NCI-H510A treated with DMSO at 0.1 percent for 48 hours (cell line): ENCODE results near the gene ATP1A4.

ENCODE experiments used
- DNase-seq: peaks from one replicate; lab custom pipeline; 2025; lab: John Stamatoyannopoulos, UW

The ATP1A4 gene

DNA sequence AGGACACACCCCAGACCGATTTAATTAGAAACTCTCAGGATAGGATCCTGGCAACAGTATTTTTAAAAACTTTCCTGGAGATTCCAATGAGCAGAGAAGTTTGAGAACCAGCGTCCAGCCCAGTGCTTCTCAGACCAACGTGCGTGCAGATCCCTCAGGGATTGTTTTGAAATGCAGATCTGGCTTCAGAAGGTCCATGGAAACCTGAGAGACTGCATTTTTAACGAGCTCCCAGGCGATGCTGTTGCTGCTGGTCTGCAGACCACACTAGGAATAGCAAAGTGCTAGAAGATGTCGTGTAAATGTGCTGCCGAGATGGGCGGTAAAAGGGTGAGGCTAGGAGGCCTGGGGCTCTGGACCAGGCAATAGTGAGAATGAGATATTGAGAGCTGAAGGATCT is 20.6 kb downstream of the ATP1A4 start:
- DNase-seq = no peak

DNA sequence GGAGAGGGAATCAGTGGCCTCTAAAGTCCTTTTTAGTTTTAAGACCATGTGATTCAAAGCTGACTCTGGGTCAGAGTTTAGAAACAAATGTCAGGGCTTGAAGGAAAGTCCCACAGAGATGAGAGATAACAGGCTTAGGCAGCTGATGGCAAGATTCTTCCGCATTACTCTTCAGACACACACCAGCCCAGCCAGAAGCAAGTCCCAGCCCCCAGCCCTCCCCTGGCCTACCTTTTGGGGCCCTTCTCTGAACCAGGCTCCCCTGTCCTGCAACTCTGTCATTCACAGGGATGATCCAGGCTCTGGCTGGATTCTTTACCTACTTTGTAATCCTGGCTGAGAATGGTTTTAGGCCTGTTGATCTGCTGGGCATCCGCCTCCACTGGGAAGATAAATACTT is 25.8 kb downstream of the ATP1A4 start:
- no peak for DNase-seq

DNA sequence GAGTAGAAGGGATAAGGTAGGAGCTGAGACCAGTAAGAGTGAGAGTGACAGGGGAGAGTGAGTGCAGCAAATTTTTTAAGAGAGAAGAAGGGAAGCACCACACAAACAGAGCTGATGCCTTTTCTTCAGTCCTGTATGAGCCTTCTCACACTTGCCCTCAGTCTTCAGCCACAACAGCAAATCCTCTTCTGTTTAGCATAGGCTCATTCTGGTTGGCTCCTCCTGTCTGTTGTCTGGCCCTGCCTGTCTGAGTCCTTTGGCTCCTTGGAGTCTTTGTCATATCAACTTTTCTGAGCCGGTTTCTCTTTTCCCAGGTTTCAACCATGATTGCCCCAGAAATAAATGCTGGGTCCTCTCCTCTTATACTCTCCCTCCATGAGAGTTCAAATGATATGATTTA is 26.3 kb downstream of the ATP1A4 start:
- no peak for DNase-seq

DNA sequence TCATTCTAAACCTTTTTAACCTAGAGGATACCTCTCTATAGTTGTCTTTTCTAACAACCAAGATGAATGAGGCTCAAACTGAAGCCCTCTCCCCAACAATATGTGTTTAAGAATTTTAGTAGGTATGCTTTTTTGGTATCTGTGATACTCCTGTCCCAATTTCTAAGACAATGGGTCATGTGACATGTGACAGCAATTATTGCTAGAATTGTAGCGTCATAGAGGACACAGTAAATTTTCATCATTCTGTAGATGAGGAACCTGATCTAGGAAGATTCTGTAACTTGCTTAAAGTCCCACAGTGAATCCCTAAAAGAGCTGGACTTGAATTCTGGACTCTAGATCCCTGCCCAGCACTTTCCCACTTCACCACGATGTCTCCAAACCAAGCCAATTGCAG is 27.3 kb downstream of the ATP1A4 start:
- no peak for DNase-seq

DNA sequence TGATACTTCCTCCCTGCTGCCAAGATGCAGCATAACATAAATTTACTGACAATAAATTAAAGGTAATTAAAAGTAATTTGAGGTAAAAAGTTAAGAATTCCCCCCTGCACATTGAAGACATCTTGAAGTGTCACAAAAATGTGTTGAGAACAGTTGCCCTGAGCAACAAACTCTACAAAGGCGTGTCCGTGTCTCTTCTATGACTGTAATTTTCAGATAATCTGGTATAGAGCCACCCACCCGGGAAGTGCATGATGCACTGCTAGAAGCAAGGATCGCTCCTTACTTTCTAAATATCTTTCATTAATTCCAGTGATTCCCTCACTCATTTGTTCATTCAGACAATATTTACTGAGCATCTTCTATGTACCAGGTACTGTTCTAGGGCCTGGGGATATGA is 27.9 kb downstream of the ATP1A4 start:
- no peak for DNase-seq

DNA sequence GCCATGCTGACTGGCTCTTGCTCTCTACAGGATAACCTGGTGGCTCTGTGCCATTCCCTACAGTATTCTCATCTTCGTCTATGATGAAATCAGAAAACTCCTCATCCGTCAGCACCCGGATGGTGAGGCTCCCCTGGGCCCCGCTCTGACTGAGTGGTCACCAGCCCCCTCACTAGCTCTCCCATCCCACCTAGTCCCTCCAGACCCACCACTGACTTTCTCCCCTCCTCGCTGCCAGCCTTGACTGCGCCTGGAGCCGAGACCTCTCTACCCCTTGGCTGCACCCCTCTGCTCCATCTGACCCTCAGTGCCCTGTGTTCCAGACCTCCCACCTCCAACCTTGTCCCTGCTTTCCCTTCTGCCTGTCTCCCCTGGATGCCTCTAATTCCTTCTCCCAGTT is 34.8 kb downstream of the ATP1A4 start:
- no peak for DNase-seq

DNA sequence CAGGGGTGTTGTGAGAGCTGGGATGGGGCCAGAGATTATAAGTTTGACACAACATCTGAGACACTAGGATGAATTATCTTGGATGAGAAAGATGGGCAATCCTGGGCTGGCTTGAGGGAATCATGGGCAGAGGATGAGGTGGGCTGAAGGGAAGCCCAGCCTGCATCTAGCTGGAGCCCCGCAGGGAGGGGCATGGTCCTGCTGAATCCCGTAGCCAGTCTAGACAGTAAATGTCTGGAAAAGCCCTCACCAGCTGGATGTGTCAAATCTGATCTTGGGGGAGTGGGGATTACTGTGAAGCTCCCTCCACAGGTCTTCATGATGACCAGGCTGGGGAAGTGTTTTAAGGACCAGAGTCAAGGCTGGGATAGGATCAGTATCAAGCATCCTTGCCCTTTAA is 35.3 kb downstream of the ATP1A4 start:
- DNase-seq = no peak

DNA sequence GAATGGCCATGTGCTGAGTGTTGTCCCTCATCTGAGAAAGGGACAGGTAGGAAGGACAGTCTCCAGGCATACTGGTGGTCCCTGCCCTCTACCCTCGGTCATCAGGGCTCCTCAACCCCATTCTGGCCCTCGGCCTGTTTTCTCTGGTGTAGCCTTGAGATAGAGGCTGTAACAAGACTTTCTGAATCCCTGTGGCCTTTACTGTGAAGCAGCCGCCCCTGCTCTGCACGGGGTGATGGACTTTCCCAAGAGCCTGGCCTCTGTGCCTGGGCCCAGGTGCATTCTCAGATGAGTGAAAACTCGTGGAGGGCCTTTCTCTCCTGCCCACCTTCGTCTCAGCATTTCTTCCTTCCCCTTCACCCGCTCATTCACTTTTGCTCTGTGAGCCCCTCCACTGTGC is 36.0 kb downstream of the ATP1A4 start:
- DNase-seq = no peak

DNA sequence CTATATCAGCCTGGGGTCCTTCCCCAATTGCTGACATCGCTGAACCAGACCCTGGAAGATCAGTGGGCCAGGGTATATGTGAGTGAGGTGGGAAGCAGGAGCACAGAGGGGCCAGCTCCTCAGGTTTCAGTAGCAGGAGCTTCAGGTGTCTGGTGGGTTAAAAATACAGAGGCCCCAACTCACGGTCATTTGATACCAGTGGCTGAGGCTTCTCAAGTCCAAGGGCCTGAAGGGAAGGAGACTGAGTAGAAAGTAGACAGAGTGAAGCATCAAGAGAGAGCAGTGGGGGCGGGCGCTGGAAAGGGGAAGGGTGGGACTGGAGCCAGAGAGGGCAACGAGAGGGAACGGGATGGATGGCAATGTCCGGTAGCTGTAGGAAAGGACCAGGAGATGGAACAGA is 36.9 kb downstream of the ATP1A4 start:
- DNase-seq = no peak

DNA sequence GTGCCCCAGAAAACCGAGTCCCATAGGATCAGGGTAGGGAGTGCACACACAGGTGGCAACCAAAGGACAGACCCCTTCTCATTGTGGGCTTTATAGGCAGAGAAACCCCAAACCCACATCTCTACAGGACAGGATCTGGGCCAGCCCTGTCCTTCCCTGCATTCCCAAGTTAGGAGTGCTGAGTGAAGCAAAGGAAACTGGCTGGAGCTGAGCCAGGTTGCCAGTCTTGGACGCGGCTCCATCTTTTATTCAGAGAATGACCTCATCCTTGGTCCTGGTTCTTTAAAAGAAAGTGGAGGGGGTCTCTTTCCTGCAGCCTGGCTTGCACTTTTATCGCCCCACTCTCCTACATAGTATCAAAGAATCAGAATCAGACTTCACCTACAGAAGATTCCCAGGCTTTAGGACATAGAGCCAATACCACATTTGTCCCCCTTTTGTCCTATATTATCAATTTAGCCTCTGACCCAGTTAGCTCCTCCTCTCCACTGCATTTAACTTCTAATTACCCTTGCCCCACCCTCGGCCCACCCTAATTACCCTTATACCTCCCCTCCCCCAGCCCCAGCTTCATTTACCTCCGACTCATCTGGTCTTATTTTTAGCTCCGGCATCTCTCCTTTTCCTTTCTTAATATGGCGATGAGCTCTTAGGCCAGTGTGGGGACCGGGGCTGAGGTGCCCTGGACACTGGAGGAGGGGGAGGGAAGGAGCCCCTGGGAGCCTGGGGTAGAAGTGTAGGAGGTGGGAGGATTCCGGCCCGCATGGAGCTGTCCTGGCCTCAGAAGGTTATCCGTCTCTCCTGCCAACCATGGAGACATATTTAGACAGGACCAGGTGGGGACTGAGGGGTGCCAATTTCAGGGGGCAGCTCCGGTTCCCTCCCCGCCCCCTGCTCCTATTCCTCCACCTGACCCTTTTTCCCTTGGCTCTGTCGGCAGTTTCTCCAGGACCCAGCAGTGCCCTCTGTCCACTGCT is 38.5 kb downstream of the ATP1A4 start, which contains the start of gene CASQ1:
Gene CASQ1 (plus strand): TSS at position 927 of the 977 bp plus-strand sequence. CDS start 177 bp downstream, outside the sequence.
- no peak for DNase-seq

DNA sequence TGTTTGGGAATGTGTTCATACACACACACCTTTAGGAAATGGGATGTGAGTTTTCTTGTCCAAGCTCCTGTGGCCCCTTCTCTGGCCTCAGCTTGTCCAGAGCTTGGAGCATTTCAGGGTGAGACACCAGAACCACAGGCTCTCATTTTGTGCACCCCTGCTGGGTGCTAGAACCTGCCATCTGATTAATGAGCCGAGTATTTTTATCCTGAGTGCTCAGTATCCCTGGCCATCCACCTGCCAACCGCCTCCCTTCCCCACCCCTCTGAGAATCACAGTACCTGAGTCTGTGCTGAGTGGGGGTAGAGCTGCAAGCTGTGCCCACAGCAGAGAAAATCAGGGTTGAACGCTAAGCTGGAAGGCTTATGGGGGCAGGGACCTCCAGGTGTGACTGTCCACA is 40.4 kb downstream of the ATP1A4 start:
- no peak for DNase-seq

DNA sequence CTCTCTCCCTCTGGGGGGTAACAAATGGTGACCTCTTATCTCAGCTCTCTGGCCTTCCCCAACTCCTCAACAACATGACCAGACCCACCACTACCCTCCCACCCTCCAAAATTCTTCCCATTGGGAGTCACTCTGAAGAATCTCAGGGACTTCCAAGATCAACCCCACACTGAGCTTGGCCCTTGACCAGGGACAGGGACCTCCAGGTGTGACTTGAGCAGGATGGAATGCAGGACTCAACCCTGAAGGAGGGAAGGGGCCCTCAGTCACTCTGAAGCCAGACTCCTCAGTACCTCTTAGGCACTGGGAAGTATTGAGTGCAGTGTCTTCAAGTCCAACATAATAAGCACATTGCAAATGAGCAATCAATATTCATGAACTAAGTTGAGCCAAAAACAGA is 40.8 kb downstream of the ATP1A4 start:
- DNase-seq = no peak

DNA sequence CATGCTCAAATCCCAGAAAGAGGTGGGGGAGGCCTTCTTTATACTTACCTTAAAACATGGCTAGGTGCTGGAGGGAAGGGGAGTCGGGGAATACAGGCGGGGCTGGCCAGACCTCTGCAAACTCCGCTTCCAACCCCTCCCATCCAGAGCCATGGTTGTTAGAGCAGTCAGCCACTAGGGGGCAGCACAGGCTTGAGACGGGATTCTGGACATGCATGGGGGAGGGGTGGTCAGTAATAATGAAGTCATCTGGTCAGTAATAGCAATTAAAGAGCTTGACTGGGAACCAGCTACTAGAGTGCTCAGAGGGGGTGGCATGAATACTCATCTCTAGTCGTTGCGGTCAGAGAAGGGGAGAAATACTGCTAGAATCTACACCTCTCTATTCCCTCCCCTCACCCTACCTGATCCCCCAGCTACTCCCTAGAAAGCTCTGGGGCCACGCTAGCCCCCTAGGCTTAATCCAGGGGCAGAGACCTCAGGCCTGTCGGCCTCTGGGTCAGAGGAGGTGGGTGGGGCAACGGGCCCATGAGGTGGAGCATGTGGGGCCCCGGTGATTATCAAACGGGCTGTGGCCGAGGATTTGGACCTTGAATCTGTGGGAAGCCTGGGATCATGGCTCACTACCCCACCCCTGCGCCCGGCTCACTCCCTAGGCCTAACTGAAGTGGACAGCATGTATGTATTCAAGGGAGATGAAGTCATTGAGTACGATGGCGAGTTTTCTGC is 41.9 kb downstream of the ATP1A4 start:
- peak; percentile 70 for DNase-seq

DNA sequence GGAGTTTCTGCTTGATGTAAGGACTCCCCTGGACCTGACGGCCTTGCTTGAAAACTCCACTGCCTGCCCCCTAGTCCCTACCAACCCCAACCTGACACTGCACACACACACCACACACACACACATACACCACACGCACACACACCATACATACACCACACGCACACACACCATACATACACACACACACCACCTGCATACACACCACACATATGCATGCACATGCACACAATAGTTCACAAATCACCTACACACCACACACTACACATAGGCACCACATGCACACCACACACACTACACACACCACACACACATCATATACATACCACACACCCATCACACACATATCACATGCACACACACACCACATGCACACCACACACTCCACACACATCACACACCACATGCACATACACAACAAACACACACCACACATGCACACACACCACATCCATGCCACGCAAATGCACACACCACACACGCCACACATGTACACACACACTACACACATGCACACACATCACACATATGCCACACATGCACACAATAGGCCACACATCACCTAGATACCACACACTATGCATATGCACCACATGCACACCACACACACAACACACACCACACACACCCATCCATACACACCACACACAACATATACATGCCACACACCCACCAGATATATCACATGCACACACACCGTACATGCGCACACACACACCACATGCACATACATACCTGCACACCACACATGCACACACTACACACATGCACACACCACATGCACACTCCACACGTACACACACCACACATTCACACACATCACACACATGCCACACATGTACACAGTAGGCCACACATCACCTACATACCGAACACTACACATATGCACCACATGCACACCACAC is 42.7 kb downstream of the ATP1A4 start:
- no peak for DNase-seq

DNA sequence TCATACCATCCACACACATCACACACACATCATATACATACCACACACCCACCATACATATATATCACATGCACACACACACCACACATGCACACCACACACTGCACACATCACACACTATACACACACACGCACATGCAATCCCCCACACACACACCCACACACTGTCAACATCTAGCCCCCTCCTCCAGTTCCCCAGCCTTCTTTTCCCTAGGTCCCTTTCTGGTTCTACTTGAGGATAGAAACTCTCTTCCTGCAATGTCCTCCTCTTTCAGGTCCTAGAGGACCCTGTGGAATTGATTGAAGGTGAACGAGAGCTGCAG is 43.3 kb downstream of the ATP1A4 start:
- DNase-seq = no peak

DNA sequence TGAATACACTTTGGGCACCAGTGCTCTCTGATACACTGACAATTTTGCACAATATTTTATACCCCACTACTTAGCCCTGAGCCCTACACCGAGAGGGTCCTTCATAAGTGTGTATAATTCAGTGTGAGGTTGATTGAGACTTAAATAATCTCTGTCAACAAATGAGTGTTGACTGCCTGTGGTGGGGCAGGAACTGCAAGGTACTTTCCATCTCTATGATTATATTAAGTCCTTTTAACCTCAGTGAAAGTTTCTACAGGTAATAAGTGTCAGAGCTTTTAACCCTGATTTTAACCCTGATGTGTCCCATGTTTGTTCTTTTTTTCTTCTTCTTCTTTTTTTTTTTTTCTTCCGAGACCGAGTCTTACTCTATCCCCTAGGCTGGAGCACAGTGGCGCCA is 44.7 kb downstream of the ATP1A4 start:
- DNase-seq = no peak

DNA sequence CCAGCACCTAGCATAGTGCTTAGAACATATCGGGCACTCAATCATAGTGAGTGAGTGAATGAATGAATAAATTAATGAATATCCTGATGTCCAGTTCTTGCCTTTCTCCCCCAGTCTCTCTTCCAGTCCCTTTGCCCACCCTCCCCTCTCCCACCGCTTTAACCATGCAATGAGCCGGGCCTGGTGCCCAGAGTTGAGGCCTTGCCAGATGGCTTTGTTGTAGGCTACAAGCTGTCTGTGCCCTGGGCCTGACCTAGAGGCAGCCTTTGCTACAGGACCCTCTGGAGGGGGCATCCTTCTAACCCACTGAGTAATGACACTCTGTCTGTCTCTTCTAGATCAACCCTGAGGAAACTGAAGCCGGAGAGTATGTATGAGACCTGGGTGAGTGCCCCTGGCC is 45.8 kb downstream of the ATP1A4 start:
- DNase-seq = no peak

DNA sequence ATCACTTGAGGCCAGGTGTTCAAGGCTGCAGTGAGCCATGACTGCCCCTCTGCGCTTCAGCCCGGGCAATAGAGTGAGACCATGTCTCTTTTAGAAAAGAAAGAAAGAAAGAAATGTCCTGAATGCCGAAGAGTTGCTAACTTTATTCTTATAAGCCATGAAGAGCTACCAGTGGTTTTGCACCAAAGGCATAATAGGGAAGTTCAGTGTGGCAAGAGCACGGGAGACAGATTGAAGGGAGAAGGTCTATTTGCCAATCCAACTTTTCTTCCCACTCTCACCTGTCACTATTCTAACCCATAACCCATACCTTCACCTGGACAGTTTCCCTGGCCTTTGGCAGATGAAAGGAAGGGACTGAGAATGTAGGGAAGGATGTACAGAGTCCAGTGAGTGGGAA is 49.4 kb downstream of the ATP1A4 start:
- no peak for DNase-seq

DNA sequence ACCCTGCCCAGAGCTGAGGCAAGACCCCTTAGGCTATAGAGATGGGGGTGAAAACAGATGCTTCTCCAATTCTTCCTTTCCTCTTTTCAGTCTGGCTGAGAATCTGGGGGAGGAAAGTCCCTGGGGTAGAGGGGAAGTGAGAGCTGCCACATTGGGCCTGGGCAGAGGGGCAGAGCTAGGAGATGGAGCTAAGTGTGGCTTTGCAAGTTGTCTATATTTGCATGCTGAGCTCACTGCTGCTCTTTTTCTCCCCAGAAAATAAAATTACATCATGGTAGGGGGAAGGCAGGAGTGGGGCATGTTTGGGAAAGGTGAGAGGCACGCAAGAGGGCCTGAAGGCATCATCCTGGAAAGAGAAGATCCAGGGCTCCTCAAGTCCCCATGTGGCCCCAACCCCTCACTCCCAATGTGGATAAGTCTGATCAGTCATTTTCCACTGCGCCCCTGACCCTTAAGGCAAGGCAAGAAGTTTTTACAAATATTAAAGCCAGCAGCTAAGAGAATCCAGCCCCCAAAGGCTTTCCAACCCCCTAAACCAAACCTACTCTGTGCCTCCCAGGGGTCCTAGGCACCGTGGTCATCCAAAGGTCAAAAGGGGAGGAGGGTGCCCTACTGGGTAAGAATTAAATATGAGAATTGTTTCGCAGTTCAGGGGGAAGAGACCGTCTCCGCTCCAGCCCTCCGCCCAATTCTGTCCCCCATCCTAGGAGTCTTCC is 53.3 kb downstream of the ATP1A4 start:
- no peak for DNase-seq

DNA sequence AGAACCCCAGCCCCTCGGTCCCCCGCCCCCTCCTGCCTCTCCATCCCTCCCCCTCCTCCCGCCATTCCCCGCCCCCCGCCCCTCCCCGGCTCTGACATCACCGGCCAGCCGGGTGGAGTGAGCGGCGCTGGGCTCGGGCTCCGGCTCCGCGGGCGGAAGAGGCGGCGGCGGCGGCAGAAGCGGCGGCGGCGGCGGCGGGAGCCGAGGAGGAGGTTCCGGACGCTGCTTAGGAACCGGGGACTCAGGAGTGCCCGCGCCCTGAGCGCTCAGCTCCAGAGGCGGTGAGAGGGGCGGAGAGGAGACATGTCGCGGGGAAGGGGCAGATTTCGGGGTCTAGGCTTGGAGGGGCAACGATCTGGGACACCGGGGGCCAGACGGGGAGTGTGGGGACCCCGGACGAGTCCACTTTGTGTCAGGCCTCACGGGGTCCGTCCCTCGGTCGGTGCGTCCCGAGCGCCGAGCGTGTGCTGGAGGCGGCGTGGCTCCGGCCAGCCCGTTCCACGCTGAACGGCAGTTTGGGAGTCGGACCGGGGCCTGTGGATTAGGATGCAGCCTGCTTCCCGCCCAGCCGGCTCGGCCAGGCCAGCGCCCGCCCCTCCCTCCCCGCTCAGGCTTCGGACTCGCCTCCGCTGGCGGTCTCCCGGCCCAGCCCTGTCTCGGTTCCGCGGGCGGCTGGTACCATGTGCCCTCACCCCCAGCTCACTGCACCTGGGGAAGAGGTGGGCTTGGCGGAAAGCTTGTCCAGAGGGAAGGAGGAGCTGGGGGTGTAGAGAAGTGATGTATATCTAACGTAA is 54.0 kb downstream of the ATP1A4 start, which contains the start of gene PEA15:
Gene PEA15 (plus strand): TSS at position 143 of the 794 bp plus-strand sequence. CDS start 6,161 bp downstream, outside the sequence.
- DNase-seq = peak; percentile 19

DNA sequence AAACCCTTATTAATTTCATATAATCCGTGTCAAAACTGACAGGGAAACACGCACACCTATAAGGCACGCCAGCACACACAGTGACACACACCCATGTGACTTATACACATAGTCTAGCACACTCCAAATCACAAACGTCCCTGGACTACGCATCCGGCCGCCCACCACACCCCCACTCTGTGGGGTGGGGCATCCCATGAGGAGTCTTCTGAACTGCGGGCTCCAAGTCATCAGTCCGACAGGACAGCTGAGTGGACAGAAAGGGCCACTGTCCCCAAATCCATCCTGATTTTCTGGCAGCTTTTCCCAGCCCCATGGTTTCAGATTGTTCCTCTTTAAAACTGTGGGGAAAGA is 54.6 kb downstream of the ATP1A4 start:
- DNase-seq = no peak
